SK-N-SH (cell line): ENCODE measurements around the gene RASGRF2. TPM values are rescaled to one million over a fixed set of nuclear protein-coding genes. Genes with fewer than 3 reads are reported as not detected.

ENCODE experiments used
- CTCF ChIA-PET: fragments of 300-600, 350-600 bp; formaldehyde crosslinking; extraction: SDS; loops from one replicate; lab custom pipeline; 2021; lab: Yijun Ruan, JAX
- POLR2A ChIA-PET: fragments of 350-600 bp; sonication (Branson Sonifier 250); formaldehyde crosslinking; extraction: SDS; loops from one replicate; lab custom pipeline; 2020; ENCODE audit warnings: antibody characterized with exemption, inconsistent platforms; lab: Yijun Ruan, JAX
- DNase-seq: peaks from one replicate; pipeline ENCODE4 v3.0.0; 2012
- H2AFZ ChIP-seq: fragments of 200-600 bp; sonication (generic); 2 replicates; pipeline ENCODE4 v1.8.1; 2016; ENCODE audit warnings: antibody characterized with exemption, mild to moderate bottlenecking, low read depth
- H3F3A ChIP-seq: fragments of 200-600 bp; sonication (generic); replicated peaks from 2 replicates; pipeline ENCODE3; 2016; ENCODE audit warnings: antibody characterized with exemption, mild to moderate bottlenecking; ENCODE audit not compliant: insufficient read depth
- H3K27ac ChIP-seq, 2 experiments: fragments of 200-500 bp in 1 of 2; fragments of 200-600 bp in 1 of 2; sonication (Bioruptor generic) in 1 of 2; sonication (generic), shearing (Covaris generic) in 1 of 2; 2 replicates each; pipeline versions ENCODE4 v1.5.1 to v1.6.1; 2014 to 2016; ENCODE audit warnings: low read depth in 2 of 2, inconsistent platforms in 1 of 2, low read length in 1 of 2, mild to moderate bottlenecking in 1 of 2, mixed read lengths in 1 of 2
- H3K27me3 ChIP-seq: fragments of 200-600 bp; sonication (generic), shearing (Covaris generic); 2 replicates; pipeline ENCODE4 v1.6.1; 2016; ENCODE audit warnings: mixed run types; ENCODE audit not compliant: insufficient read depth
- H3K36me3 ChIP-seq, 2 experiments: fragments of 200-500 bp in 1 of 2; fragments of 200-600 bp in 1 of 2; sonication (Bioruptor generic) in 1 of 2; sonication (generic) in 1 of 2; replicated peaks in 1 of 2; 2 replicates each; pipeline versions ENCODE3 to v1.5.1; 2014 to 2016; ENCODE audit warnings: low read length in 1 of 2, mild to moderate bottlenecking in 1 of 2; ENCODE audit not compliant: insufficient read depth in 2 of 2, control insufficient read depth in 1 of 2
- H3K4me1 ChIP-seq, 2 experiments: fragments of 200-500 bp in 1 of 2; fragments of 200-600 bp in 1 of 2; sonication (Bioruptor generic) in 1 of 2; sonication (generic), shearing (Covaris generic) in 1 of 2; 2 replicates each; pipeline versions ENCODE4 v1.5.1 to v1.6.1; 2014 to 2016; ENCODE audit warnings: low read depth in 1 of 2, low read length in 1 of 2, mixed run types in 1 of 2; ENCODE audit not compliant: insufficient read depth in 2 of 2, control insufficient read depth in 1 of 2
- H3K4me2 ChIP-seq: fragments of 200-600 bp; sonication (generic), shearing (Covaris generic); 2 replicates; pipeline ENCODE4 v1.6.1; 2017; ENCODE audit warnings: mixed run types
- H3K4me3 ChIP-seq, 2 experiments: fragments of 200-500 bp in 1 of 2; fragments of 200-600 bp in 1 of 2; sonication (Bioruptor generic) in 1 of 2; sonication (generic), shearing (Covaris generic) in 1 of 2; 2 replicates each; pipeline versions ENCODE4 v1.5.1 to v1.8.1; 2014 to 2016; ENCODE audit warnings: low read depth in 2 of 2, inconsistent platforms in 1 of 2, low read length in 1 of 2, mild to moderate bottlenecking in 1 of 2, mixed read lengths in 1 of 2, moderate library complexity in 1 of 2
- H3K79me2 ChIP-seq: fragments of 200-600 bp; sonication (generic); 2 replicates; pipeline ENCODE4 v1.8.1; 2017; ENCODE audit warnings: mild to moderate bottlenecking; ENCODE audit not compliant: insufficient read depth
- H3K9ac ChIP-seq: fragments of 200-600 bp; sonication (generic); 2 replicates; pipeline ENCODE4 v1.6.1; 2017; ENCODE audit warnings: mixed run types
- H3K9me2 ChIP-seq: fragments of 200-600 bp; sonication (generic); 2 replicates; pipeline ENCODE4 v1.6.1; 2017; ENCODE audit warnings: mixed run types
- H3K9me3 ChIP-seq: fragments of 200-600 bp; sonication (generic); 2 replicates; pipeline ENCODE4 v1.6.1; 2017; ENCODE audit warnings: mixed run types, mild to moderate bottlenecking, moderate library complexity
- H4K20me1 ChIP-seq: fragments of 200-600 bp; sonication (generic); 2 replicates; pipeline ENCODE4 v1.6.1; 2017; ENCODE audit warnings: mild to moderate bottlenecking, mixed run types; ENCODE audit not compliant: insufficient read depth
- EP300 ChIP-seq, 2 experiments: IDR thresholded peaks; 2 replicates each; pipeline versions ENCODE4 v1.4.0 to v1.6.1; 2012; ENCODE audit warnings: borderline replicate concordance in 1 of 2, low read depth in 1 of 2, low read length in 1 of 2
- FOSL2 ChIP-seq: IDR thresholded peaks from 2 replicates; pipeline ENCODE4 v1.4.0; 2012; ENCODE audit warnings: low read depth, mild to moderate bottlenecking, moderate library complexity, borderline replicate concordance
- FOXJ3 ChIP-seq: sonication (generic); formaldehyde crosslinking; IDR thresholded peaks from 2 replicates; pipeline ENCODE4 v1.5.1; 2020; ENCODE audit warnings: mild to moderate bottlenecking, missing genetic modification reagents
- FOXM1 ChIP-seq: IDR thresholded peaks from 2 replicates; pipeline ENCODE4 v1.4.0; 2012; ENCODE audit warnings: low read depth, mild to moderate bottlenecking
- GATA2 ChIP-seq: sonication (generic); formaldehyde crosslinking; IDR thresholded peaks from 2 replicates; pipeline ENCODE4 v1.5.0; 2020; ENCODE audit warnings: mild to moderate bottlenecking, missing genetic modification reagents
- JUND ChIP-seq: IDR thresholded peaks from 2 replicates; pipeline ENCODE4 v1.4.0; 2012
- MAX ChIP-seq: IDR thresholded peaks from 2 replicates; pipeline ENCODE4 v1.4.0; 2012; ENCODE audit warnings: low read depth
- MXI1 ChIP-seq: IDR thresholded peaks from 2 replicates; pipeline ENCODE4 v1.6.1; 2012; ENCODE audit warnings: mild to moderate bottlenecking, low read depth, low read length, improper control_type of control experiment
- RCOR1 ChIP-seq: fragments of 150-350 bp; IDR thresholded peaks from 2 replicates; pipeline ENCODE4 v1.6.1; 2017; ENCODE audit warnings: antibody characterized with exemption, low read length
- REST ChIP-seq: IDR thresholded peaks from 2 replicates; pipeline ENCODE4 v1.6.1; 2012; ENCODE audit warnings: mild to moderate bottlenecking, low read depth, low read length, moderate library complexity
- RXRA ChIP-seq: IDR thresholded peaks from 2 replicates; pipeline ENCODE4 v1.4.0; 2012; ENCODE audit warnings: low read depth, mild to moderate bottlenecking, borderline replicate concordance
- SIN3A ChIP-seq: IDR thresholded peaks from 2 replicates; pipeline ENCODE4 v1.6.1; 2012; ENCODE audit warnings: low read depth, mild to moderate bottlenecking, low read length, moderate library complexity, borderline replicate concordance
- TCF12 ChIP-seq: IDR thresholded peaks from 2 replicates; pipeline ENCODE4 v1.4.0; 2012
- TEAD4 ChIP-seq: IDR thresholded peaks from 2 replicates; pipeline ENCODE4 v1.4.0; 2012; ENCODE audit warnings: mild to moderate bottlenecking, borderline replicate concordance; ENCODE audit not compliant: insufficient read depth
- USF1 ChIP-seq: IDR thresholded peaks from 2 replicates; pipeline ENCODE4 v1.4.0; 2012; ENCODE audit warnings: low read depth, borderline replicate concordance
- USF2 ChIP-seq: fragments of 150-350 bp; IDR thresholded peaks from 2 replicates; pipeline ENCODE4 v1.6.1; 2017; ENCODE audit warnings: antibody characterized with exemption, low read length, low read depth, borderline replicate concordance
- YY1 ChIP-seq: IDR thresholded peaks from 2 replicates; pipeline ENCODE4 v1.4.0; 2012; ENCODE audit warnings: low read depth, mild to moderate bottlenecking
- WGBS: methylation state at CpG from one replicate; pipeline ENCODE4 v1.1.6; 2017; ENCODE audit warnings: low lambda C conversion rate; 5-methylcytosine and 5-hydroxymethylcytosine counted together
- polyA plus RNA-seq, 3 experiments: library from polyadenylated mRNA; depleted of rRNA; stranded (reverse); fragments of >200 nt; gene quantifications; 2 replicates each; pipeline ENCODE4 v1.2.3, GENCODE V29; 2012
- TF ChIP-seq, protein P1 (sequence below): fragments of 200-600 bp; sonication (generic); IDR thresholded peaks from 2 replicates; pipeline ENCODE4 v1.6.1; 2017; ENCODE audit warnings: antibody characterized with exemption, mild to moderate bottlenecking, moderate library complexity

The RASGRF2 gene
- polyA plus RNA-seq, 1 of the 3 experiments (the other 2 are of a cell fraction) = under 0.01 TPM

DNA sequence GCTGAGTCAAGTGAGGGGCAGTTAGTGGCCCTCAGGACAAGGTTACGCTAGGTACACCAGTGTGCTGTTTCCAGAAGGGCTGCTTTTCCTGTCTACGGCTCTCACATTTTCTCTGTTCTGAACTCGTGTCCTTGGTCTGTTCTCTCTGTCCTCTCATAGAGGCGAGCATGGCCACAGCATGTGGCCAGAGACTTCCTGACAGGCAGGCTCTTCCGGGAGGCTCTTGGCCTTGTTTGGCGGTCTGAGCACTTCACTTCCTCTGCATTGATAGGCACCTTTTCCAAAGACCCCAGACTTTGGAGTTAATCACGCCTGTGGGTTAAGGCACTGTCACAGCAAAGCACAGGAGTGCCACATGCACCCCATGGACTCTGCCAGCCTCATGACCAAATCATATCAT is 274.1 kb downstream of the RASGRF2 start:
- no peak overlapping the region for H3K9ac ChIP-seq
- no peak overlapping the region for H3K27ac ChIP-seq
- POLR2A ChIA-PET = no interaction called here
- H3F3A ChIP-seq = no peaks in the 10 kb centered on the region
- no peaks in the 10 kb centered on the region for H3K9me2 ChIP-seq
- H3K4me3 ChIP-seq = no peak overlapping the region
- DNase-seq = no peak
- H3K9me3 ChIP-seq = no peaks in the 10 kb centered on the region
- peaks cover 0 to 2% of the 10 kb centered on the region in 2 experiments for H3K36me3 ChIP-seq
- no peak overlapping the region for H3K4me2 ChIP-seq
- TF ChIP-seq REST (no peak), GATA2 (no peak), MAX (no peak), RCOR1 (no peak), TEAD4 (no peak), SIN3A (no peak), FOXJ3 (no peak), FOSL2 (no peak), TCF12 (no peak), EP300 (IDR thresholded peaks at IDR 0.05; ENCODE audit: borderline replicate concordance in 1 of 2, low read depth in 1 of 2, low read length in 1 of 2) (no peak), RXRA (no peak), MXI1 (no peak)
- TF ChIP-seq, protein P1, sequence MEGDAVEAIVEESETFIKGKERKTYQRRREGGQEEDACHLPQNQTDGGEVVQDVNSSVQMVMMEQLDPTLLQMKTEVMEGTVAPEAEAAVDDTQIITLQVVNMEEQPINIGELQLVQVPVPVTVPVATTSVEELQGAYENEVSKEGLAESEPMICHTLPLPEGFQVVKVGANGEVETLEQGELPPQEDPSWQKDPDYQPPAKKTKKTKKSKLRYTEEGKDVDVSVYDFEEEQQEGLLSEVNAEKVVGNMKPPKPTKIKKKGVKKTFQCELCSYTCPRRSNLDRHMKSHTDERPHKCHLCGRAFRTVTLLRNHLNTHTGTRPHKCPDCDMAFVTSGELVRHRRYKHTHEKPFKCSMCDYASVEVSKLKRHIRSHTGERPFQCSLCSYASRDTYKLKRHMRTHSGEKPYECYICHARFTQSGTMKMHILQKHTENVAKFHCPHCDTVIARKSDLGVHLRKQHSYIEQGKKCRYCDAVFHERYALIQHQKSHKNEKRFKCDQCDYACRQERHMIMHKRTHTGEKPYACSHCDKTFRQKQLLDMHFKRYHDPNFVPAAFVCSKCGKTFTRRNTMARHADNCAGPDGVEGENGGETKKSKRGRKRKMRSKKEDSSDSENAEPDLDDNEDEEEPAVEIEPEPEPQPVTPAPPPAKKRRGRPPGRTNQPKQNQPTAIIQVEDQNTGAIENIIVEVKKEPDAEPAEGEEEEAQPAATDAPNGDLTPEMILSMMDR = no peak
- CTCF ChIA-PET = no interaction called here
- no peaks in the 10 kb centered on the region for H4K20me1 ChIP-seq
- 98% methylated on average over 7 of the region's 7 CpGs for whole genome bisulfite sequencing
- H3K4me1 ChIP-seq = peaks cover 0 to 3% of the 10 kb centered on the region in 2 experiments; a peak in 1 of 4 replicates
- no peaks in the 10 kb centered on the region for H3K27me3 ChIP-seq
- no peaks in the 10 kb centered on the region for H3K79me2 ChIP-seq
- H2AFZ ChIP-seq = no peak overlapping the region

DNA sequence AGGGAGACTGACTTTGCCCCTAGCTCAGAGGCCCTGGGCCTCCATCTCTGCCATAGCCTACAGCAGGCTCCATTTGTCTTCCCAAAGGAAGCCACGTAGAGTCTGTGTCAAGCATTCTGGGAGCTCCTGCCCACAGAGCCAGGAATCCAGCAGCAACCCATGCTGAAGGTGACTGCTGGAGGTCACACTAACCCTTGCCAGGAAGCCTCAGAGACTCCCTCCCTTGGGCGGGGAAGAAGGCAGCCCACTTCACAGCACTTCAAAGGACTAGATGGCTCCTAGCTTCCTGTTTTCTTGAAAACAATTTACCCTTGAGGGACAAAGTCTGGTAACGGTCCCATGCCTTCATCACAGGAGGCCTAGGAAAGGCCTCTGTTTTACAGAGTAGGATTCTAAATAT is 274.6 kb downstream of the RASGRF2 start:
- Histone ChIP-seq H4K20me1 (no peaks in the 10 kb centered on the region), H3K27ac (no peak overlapping the region), H3K79me2 (no peaks in the 10 kb centered on the region), H3K9me3 (no peaks in the 10 kb centered on the region), H3F3A (no peaks in the 10 kb centered on the region), H2AFZ (no peak overlapping the region), H3K4me3 (no peak overlapping the region), H3K4me1 (peaks cover 0 to 3% of the 10 kb centered on the region in 2 experiments; a peak in 1 of 4 replicates), H3K4me2 (no peak overlapping the region), H3K27me3 (no peaks in the 10 kb centered on the region), H3K9ac (no peak overlapping the region), H3K36me3 (peaks cover 0 to 2% of the 10 kb centered on the region in 2 experiments), H3K9me2 (no peaks in the 10 kb centered on the region)
- DNase-seq = no peak
- 94% methylated on average over 2 of the region's 3 CpGs for WGBS
- TF ChIP-seq JUND (no peak), USF2 (no peak), TCF12 (no peak), USF1 (no peak), YY1 (no peak), RXRA (no peak), FOXM1 (no peak)
- ChIA-PET CTCF (no interaction called here), POLR2A (no interaction called here)
